ENCODE data around the gene PHOX2B.
"Not testable (repeated sequence)": the region's sequence is repeated elsewhere in the genome, so short reads cannot be mapped to it uniquely, and the experiment has no call there.

The PHOX2B gene

DNA sequence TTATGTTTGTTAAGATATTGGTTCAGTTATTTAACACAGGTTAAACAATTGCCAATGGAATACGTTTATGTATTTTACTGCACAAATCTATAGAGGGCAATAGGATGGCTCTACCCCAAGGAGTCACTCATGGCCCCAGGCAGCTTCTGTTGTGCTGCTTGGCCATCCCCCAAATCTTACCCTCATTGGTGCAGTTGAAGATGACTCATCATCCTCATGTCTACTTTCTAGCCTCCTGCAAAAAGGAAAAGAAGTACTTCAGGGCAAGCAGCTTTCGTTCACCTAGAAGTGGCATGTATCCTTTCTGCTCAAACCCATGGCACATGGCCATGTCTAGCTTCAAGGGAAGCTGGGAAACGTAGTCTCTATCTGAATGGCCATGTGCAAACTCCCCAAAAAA lies 14.2 kb downstream of the PHOX2B start:
- Mint-ChIP-seq H3K4me3 (no peak overlapping the region), H3K27ac (no peak overlapping the region), H3K4me1 (no peaks in the 10 kb centered on the region), H3K36me3 (no peaks in the 10 kb centered on the region), H3K9me3 (no peaks in the 10 kb centered on the region), H3K27me3 (no peaks in the 10 kb centered on the region)
- no peak for ATAC-seq

- H3K4me3 Mint-ChIP-seq, result no peak overlapping the region
- ATAC-seq, result no peak
- H3K4me1 Mint-ChIP-seq, result no peaks in the 10 kb centered on the region
- H3K27ac Mint-ChIP-seq, result no peak overlapping the region
- peaks cover 10% of the 10 kb centered on the region for H3K27me3 Mint-ChIP-seq
- H3K9me3 Mint-ChIP-seq, result no peaks in the 10 kb centered on the region
- no peaks in the 10 kb centered on the region for H3K36me3 Mint-ChIP-seq
Observed at GRCh38 chr4:41731569-41732126, 16.9 kb downstream of the PHOX2B start.

DNA sequence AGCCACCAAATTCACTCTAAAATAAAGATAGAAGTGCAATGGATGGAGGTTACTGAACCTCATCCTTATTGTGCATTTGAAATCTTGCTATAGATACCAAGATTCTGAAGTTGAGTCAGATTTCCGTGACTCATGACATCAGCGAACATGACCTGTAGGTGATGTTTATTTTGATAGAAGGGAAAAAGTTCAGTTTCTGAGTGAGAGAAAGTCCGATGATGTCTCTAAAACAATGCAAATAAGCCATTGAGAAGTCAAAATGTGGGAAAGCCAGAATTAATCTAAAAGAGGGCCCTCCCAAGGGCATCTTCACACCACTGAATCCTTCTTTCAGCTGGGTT lies 20.0 kb downstream of the PHOX2B start:
- ATAC-seq, result no peak
- H3K36me3 Mint-ChIP-seq, result peaks cover 6% of the 10 kb centered on the region
- H3K27me3 Mint-ChIP-seq, result peaks cover 10% of the 10 kb centered on the region
- no peak overlapping the region for H3K4me3 Mint-ChIP-seq
- no peak overlapping the region for H3K27ac Mint-ChIP-seq
- peaks cover 5% of the 10 kb centered on the region for H3K9me3 Mint-ChIP-seq
- no peaks in the 10 kb centered on the region for H3K4me1 Mint-ChIP-seq

GRCh38 chr4:41727861-41728572 lies 20.5 kb downstream of the PHOX2B start:
- Mint-ChIP-seq H3K27ac (no peak overlapping the region), H3K27me3 (peaks cover 10% of the 10 kb centered on the region), H3K36me3 (peaks cover 6% of the 10 kb centered on the region), H3K4me3 (no peak overlapping the region), H3K4me1 (no peaks in the 10 kb centered on the region), H3K9me3 (peaks cover 5% of the 10 kb centered on the region)
- ATAC-seq, result no peak

- peaks cover 6% of the 10 kb centered on the region for H3K9me3 Mint-ChIP-seq
Observed at GRCh38 chr4:41725254-41725653, 23.3 kb downstream of the PHOX2B start.

DNA sequence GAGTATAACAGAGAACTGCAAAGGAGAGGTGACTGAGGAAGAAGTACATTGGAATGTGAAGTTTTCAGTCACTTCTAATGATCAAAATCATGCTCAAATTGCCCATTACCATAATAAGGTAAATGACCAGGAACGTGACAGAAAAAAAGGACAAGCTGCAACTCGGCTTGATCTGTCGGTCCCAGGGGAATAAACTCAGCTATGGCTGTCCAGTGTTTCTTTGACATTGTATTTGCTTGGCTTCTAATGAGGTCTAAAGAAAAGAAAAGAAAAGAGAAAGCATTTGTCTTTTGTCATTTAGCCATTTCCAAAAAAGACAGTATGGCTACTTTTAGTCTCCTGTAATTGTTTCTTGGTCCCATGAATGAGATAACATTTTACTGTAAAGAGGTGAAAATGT lies 25.2 kb downstream of the PHOX2B start:
- no peak overlapping the region for H3K4me3 Mint-ChIP-seq
- H3K27ac Mint-ChIP-seq, result no peak overlapping the region
- no peaks in the 10 kb centered on the region for H3K4me1 Mint-ChIP-seq
- no peak for ATAC-seq
- H3K9me3 Mint-ChIP-seq, result peaks cover 8% of the 10 kb centered on the region
- H3K36me3 Mint-ChIP-seq, result peaks cover 6% of the 10 kb centered on the region
- H3K27me3 Mint-ChIP-seq, result peaks cover under 1% of the 10 kb centered on the region

More at GRCh38 chr4:41725254-41725653, 23.3 kb downstream of the PHOX2B start:
- Mint-ChIP-seq H3K4me3 (no peak overlapping the region), H3K36me3 (peaks cover 6% of the 10 kb centered on the region), H3K27me3 (peaks cover 10% of the 10 kb centered on the region), H3K27ac (no peak overlapping the region), H3K4me1 (no peaks in the 10 kb centered on the region)
- ATAC-seq, result no peak

DNA sequence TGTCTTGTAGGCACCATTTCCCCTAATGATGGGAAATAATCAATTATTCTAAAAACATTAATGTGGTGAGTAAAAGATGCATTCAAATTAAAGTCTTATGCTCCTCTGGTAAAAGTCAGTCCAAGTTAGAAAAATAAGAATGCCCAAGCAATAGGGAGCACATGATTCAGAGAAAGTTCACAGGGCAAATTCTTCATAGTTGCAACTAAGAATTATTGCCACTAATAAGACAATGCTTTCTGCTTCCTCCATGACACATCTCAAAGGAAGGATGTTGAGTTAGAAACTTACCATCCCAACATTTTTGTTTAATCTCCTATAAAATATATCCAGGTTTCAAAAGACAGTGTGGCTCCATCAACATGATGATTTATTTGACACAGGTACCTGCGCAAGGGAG lies 26.3 kb downstream of the PHOX2B start:
- H3K4me3 Mint-ChIP-seq, result no peak overlapping the region
- no peak overlapping the region for H3K27ac Mint-ChIP-seq
- H3K27me3 Mint-ChIP-seq, result no peaks in the 10 kb centered on the region
- ATAC-seq, result no peak
- no peaks in the 10 kb centered on the region for H3K4me1 Mint-ChIP-seq
- H3K36me3 Mint-ChIP-seq, result peaks cover 6% of the 10 kb centered on the region
- H3K9me3 Mint-ChIP-seq, result peaks cover 8% of the 10 kb centered on the region

DNA sequence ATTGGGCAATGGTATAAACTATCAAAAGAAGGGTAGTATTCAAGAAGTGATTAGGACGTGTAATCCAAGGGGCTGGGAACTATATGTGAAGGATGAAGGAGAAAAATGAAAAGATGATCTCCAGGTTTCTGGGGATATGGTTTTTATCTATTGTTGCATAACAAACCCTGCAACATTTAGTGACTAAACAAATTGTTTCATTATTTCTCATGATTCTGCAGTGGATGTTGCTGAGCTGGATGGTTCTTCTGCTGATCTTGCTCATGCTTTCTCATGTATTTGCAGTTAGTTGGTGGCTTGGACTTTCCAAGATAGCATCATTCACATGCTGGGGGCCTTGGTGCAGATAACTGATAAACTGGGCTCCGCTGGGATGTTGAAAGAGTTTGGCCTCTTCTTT lies 29.1 kb downstream of the PHOX2B start:
- Mint-ChIP-seq H3K9me3 (peaks cover 3% of the 10 kb centered on the region), H3K27me3 (no peaks in the 10 kb centered on the region), H3K4me3 (no peak overlapping the region), H3K27ac (no peak overlapping the region), H3K4me1 (no peaks in the 10 kb centered on the region), H3K36me3 (no peaks in the 10 kb centered on the region)
- no peak for ATAC-seq

- Mint-ChIP-seq H3K27me3 (no peaks in the 10 kb centered on the region), H3K36me3 (no peaks in the 10 kb centered on the region), H3K27ac (no peak overlapping the region), H3K4me3 (no peak overlapping the region), H3K9me3 (peaks cover 3% of the 10 kb centered on the region), H3K4me1 (no peaks in the 10 kb centered on the region)
- ATAC-seq, result no peak
Observed at GRCh38 chr4:41718907-41719306, 29.6 kb downstream of the PHOX2B start.

DNA sequence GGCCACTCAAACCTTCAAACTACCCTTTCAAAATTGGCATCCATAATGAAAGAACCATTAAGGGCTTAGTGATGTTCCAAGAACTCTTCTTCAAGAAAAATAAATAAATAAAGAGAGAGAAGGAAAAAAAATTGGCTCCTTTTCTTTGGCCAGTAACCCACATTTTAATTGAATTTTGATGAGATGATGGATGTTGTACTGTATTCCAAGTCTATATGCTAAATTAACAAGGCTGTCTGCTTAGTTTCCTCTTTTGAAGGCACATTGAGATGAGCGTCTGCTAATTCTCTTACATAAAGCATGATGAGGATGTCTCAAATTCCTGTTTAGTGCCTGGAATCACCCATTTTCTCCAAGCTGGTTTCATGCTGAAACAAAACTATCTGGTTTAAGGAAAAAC lies 33.4 kb downstream of the PHOX2B start:
- no peak for ATAC-seq
- H3K9me3 Mint-ChIP-seq, result peaks cover 6% of the 10 kb centered on the region
- H3K27ac Mint-ChIP-seq, result no peak overlapping the region
- H3K36me3 Mint-ChIP-seq, result no peaks in the 10 kb centered on the region
- no peaks in the 10 kb centered on the region for H3K27me3 Mint-ChIP-seq
- H3K4me3 Mint-ChIP-seq, result no peak overlapping the region
- no peaks in the 10 kb centered on the region for H3K4me1 Mint-ChIP-seq

- Mint-ChIP-seq H3K4me1 (no peaks in the 10 kb centered on the region), H3K4me3 (no peak overlapping the region), H3K27me3 (no peaks in the 10 kb centered on the region), H3K9me3 (peaks cover 5% of the 10 kb centered on the region), H3K27ac (no peak overlapping the region), H3K36me3 (no peaks in the 10 kb centered on the region)
- ATAC-seq, result no peak
Observed at GRCh38 chr4:41714364-41715000, 34.0 kb downstream of the PHOX2B start.

DNA sequence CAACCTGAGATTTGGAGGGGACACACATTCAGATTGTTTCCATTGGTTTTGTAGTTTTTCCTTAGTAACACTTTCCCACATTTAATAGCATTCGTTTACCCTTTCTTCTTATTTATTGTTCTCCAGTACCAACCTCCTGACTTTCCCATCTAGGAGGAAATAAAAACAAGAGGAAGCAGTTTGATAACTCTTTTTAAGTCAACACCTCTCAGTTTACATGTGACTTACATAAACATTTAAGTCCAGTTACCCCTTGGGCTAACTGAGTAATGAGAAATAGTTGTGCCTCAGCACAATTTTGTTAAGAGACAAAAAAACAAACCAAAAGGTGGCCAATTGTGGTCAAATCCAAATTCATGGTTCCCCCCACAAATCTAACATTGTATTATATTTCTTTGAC lies 34.8 kb downstream of the PHOX2B start:
- Mint-ChIP-seq H3K27me3 (no peaks in the 10 kb centered on the region), H3K4me1 (no peaks in the 10 kb centered on the region), H3K36me3 (no peaks in the 10 kb centered on the region), H3K27ac (no peak overlapping the region), H3K9me3 (peaks cover 5% of the 10 kb centered on the region), H3K4me3 (no peak overlapping the region)
- no peak for ATAC-seq

DNA sequence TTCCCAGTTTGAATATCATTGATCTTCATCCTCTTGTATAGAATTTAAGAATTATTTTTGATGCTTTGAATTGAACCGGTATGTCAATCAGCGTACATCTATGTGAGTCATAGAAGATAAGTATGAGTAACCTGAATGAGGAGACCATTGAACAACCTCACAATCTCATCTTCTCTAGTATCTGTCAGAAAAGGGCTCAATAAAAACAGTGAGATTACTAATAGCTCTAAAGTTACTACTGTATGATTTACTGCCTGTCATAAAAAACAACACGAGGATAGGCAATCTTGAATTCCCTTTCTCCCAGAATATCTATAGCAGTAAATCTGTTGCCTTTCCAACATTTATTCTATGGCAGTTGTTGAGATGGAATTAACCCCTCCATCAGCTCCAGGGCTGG lies 36.1 kb downstream of the PHOX2B start:
- no peak for ATAC-seq
- Mint-ChIP-seq H3K36me3 (no peaks in the 10 kb centered on the region), H3K4me1 (no peaks in the 10 kb centered on the region), H3K9me3 (peaks cover 5% of the 10 kb centered on the region), H3K4me3 (no peak overlapping the region), H3K27ac (no peak overlapping the region), H3K27me3 (no peaks in the 10 kb centered on the region)

DNA sequence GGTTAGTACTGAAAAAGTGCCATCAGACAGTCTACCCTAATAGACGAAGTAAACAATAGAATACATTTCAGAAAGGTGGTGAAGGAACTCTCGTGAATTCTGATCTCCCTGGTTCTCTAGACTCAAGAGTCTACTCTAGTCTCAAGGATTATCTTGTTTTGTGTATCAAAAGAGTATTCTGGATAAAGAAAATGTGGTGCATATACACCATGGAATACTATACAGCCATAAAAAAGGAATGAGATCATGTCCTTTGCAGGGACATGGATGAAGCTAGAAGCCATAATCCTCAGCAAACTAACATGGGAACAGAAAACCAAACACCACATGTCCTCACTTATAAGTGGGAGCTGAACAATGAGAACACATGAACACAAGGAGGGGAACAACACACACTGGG lies 36.9 kb downstream of the PHOX2B start:
- not testable (repeated sequence) for H3K4me1 Mint-ChIP-seq

DNA sequence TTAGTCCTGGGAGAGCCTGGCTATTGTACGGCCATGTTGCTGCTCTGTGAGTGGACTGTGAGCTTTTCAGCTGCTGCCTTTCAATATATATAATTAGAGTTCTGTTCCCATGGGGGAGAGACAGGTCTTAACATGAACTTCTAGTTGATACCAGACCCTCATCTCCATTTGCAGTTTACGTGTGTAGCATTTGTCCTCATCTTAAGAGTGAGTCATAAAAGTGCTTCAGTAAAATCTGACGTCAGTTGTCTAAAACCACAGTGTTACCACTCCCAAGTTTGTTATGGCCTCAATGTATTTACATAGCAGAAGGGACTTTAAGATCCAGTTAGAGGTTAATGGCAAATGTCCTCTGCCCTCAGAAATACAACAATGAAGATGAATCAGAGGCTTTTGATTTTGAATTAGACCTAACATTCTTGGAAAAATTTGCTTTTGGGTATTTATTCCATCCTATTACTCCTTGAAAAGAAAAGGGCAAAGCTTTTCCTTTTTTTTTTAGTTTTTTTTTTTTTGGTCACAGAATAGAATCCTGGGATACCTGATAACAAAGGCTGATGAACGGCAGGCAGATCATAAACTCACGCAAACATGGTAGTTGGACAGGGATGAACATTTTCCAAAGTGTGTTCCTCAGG lies 38.6 kb downstream of the PHOX2B start:
- no peak overlapping the region for H3K27ac Mint-ChIP-seq
- H3K4me1 Mint-ChIP-seq, result no peaks in the 10 kb centered on the region
- no peak for ATAC-seq
- no peak overlapping the region for H3K4me3 Mint-ChIP-seq
- H3K36me3 Mint-ChIP-seq, result no peaks in the 10 kb centered on the region
- H3K9me3 Mint-ChIP-seq, result peaks cover 5% of the 10 kb centered on the region
- peaks cover 5% of the 10 kb centered on the region for H3K27me3 Mint-ChIP-seq

More for the DNA sequence above, 36.9 kb downstream of the PHOX2B start:
- not testable (repeated sequence) for H3K36me3 Mint-ChIP-seq, ATAC-seq, H3K4me3 Mint-ChIP-seq, H3K27me3 Mint-ChIP-seq, H3K27ac Mint-ChIP-seq, H3K9me3 Mint-ChIP-seq

GRCh38 chr4:41703785-41704184 lies 44.7 kb downstream of the PHOX2B start:
- ATAC-seq, result no peak
- Mint-ChIP-seq H3K36me3 (no peaks in the 10 kb centered on the region), H3K4me3 (no peak overlapping the region), H3K4me1 (no peaks in the 10 kb centered on the region), H3K27ac (no peak overlapping the region), H3K27me3 (peaks cover 30% of the 10 kb centered on the region), H3K9me3 (no peaks in the 10 kb centered on the region)
